Mucosa of descending colon (tissue), 3 donors: ENCODE results near the gene PPP2R5E. TPM values are rescaled to one million over a fixed set of nuclear protein-coding genes. Genes with fewer than 3 reads are reported as not detected.

Source experiments
- ATAC-seq: fragments of 200-7000 bp; cut with Tn5 transposase; one replicate; pipeline ENCODE4 v1.9.1; 2020; ENCODE audit warnings: mild to moderate bottlenecking, moderate library complexity
- DNase-seq, 3 donors: peaks; one replicate each; pipeline ENCODE4 v3.0.0-alpha.2; 2020
- H3K36me3 ChIP-seq: fragments of 200-600 bp; one replicate; pipeline ENCODE4 v1.8.0; 2021; ENCODE audit warnings: low read depth, mild to moderate bottlenecking
- H3K4me1 ChIP-seq: fragments of 200-600 bp; one replicate; pipeline ENCODE4 v1.8.0; 2021; ENCODE audit warnings: low read depth, mild to moderate bottlenecking
- H3K4me3 ChIP-seq: fragments of 200-600 bp; one replicate; pipeline ENCODE4 v1.8.0; 2021; ENCODE audit warnings: mild to moderate bottlenecking
- H3K9me3 ChIP-seq: fragments of 200-600 bp; one replicate; pipeline ENCODE4 v1.8.0; 2021; ENCODE audit warnings: mild to moderate bottlenecking
- intact Hi-C, 2 donors: fragments of 100-400 bp; cut with DNase I in 1 of 2; cut with micrococcal nuclease in 1 of 2; formaldehyde crosslinking; loops; one replicate each; pipeline versions ENCODE4 v1.11.0 to v1.11.1; 2022; cut with DNase I, micrococcal nuclease
- total RNA-seq, 3 donors: library from RNA; stranded (reverse); fragmentation: NEBNext Ultra II Directional in 2 of 3; extraction: Animal tissue kit (Norgen Biotek cat#: 25700) in 2 of 3; gene quantifications; one replicate each; pipeline versions ENCODE4 v1.2.1 to v1.2.4, GENCODE V29; 2021 to 2023
- TF ChIP-seq, protein P1 (sequence below): fragments of 200-600 bp; IDR thresholded peaks from one replicate; pipeline ENCODE4 v1.8.0; 2022; ENCODE audit warnings: antibody characterized with exemption, mild to moderate bottlenecking
- donor health status: DM: no; HTN: no; CAD: no; lungs with moderate emphysema.
- donor health status: DM: no; HTN: no; CAD: no.
- donor health status: DM: no; HTN: yes; CAD: no.

Gene PPP2R5E
- total RNA-seq, 3 donors from 2014 or later, result 45.3 to 54.1 (median 51.6) TPM

DNA sequence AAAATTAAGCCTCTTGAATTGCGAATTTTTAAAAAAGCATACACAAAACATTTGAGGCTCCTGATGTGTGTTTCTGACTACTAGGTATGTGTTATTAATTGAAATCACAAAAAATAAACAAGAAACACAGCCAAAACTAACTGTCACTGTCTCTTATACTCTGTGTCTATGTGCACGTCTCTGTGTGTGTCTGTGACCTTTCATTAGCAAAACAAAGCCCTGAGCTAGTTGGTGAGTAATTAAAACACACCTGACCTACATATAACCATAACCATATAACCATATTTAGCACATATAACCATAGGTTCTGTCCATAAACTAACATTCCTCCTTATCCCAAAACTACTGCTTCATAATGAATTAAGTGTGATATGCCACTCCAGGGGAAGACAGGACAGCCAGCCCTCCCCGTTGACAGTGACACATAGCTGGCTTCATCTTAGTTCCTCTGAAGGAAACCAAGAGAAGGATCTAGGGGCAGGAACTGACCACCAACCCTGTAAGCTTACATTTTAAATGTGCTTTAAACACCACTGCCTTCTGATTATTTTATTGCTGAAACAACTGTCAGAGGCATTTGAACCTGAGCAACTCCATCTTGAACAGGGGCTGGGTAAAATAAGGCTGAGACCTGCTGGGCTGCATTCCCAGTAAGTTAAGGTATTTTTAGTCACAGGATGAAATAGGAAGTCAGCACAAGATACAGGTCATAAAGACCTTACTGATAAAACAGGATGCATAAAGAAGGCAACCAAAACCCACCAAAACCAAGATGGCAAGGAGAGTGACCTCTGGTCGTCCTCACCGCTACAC lies 106.7 kb downstream of the PPP2R5E start:
- TF ChIP-seq, protein P1, sequence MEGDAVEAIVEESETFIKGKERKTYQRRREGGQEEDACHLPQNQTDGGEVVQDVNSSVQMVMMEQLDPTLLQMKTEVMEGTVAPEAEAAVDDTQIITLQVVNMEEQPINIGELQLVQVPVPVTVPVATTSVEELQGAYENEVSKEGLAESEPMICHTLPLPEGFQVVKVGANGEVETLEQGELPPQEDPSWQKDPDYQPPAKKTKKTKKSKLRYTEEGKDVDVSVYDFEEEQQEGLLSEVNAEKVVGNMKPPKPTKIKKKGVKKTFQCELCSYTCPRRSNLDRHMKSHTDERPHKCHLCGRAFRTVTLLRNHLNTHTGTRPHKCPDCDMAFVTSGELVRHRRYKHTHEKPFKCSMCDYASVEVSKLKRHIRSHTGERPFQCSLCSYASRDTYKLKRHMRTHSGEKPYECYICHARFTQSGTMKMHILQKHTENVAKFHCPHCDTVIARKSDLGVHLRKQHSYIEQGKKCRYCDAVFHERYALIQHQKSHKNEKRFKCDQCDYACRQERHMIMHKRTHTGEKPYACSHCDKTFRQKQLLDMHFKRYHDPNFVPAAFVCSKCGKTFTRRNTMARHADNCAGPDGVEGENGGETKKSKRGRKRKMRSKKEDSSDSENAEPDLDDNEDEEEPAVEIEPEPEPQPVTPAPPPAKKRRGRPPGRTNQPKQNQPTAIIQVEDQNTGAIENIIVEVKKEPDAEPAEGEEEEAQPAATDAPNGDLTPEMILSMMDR, result no peak
- Histone ChIP-seq H3K4me1 (peaks cover 34% of the 10 kb centered on the region), H3K4me3 (no peak overlapping the region), H3K9me3 (no peaks in the 10 kb centered on the region), H3K36me3 (no peaks in the 10 kb centered on the region)
- intact Hi-C loops, result no loop called here
- DNase-seq (no peak), ATAC-seq (peak; percentile 52)

DNA sequence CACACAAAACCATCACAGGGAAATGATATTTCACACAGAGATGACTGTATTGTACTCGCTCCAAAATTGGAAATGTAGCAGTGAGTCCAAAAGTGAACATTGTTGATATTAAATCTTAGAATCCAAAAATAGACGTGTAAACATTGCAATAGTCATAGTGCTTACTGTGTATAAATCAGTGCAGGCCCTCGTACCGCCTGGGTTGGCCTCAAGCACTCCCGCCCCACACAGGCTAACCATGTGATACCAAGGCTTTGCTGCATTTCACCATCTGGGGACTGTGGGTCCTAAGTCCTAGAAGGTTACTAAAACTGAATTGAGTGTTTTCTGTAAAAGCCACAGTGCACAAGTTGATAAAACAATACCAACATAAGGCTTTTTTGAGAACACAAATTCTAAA lies 107.3 kb downstream of the PPP2R5E start:
- Histone ChIP-seq H3K9me3 (no peaks in the 10 kb centered on the region), H3K4me1 (peaks cover 34% of the 10 kb centered on the region), H3K4me3 (no peak overlapping the region), H3K36me3 (no peaks in the 10 kb centered on the region)
- peak in 2 of 3 donors; percentile 55 to 61 for DNase-seq
- intact Hi-C loops, result no loop called here
- TF ChIP-seq, protein P1, result no peak
- peak; percentile 61 for ATAC-seq

- DNase-seq (no peak), ATAC-seq (no peak)
- Histone ChIP-seq H3K4me1 (peaks cover 34% of the 10 kb centered on the region), H3K36me3 (no peaks in the 10 kb centered on the region), H3K4me3 (no peak overlapping the region), H3K9me3 (no peaks in the 10 kb centered on the region)
- intact Hi-C loops, result no loop called here
- TF ChIP-seq, protein P1, result no peak
Observed at GRCh38 chr14:63435204-63435603, 108.0 kb downstream of the PPP2R5E start.

DNA sequence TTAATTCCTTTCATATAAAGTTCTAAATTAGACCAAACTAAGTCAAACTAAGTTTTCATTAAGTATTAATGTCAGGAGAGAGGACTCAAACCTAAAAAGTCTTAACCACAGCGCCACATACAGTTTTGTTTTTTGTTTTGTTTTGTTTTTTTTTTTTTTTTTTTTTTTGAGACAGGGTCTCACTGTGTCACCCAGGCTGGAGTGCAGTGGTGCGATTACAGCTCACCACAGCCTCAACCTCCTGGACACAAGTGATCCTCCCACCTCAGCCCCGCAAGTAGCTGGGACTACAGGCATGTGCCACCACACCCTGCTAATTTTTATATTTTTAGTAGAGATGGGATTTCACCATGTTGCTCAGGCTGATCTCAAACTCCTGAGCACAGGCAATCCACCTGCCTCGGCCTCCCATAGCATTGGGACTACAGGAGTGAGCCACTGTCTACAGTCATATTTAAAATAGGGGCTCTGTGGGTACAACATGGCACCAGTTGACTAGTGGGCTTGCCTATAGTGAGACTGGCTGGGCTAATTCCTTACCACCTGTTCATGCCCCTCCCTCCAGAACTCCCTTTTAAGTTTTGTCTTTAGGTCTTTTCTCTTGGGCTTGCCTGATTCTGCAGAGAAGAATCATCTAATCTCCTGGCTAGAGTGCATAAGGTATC lies 110.2 kb downstream of the PPP2R5E start:
- intact Hi-C loops, result no loop called here
- TF ChIP-seq, protein P1, result no peak
- DNase-seq (no peak), ATAC-seq (no peak)
- Histone ChIP-seq H3K36me3 (no peaks in the 10 kb centered on the region), H3K4me1 (peaks cover 18% of the 10 kb centered on the region), H3K9me3 (no peaks in the 10 kb centered on the region), H3K4me3 (no peak overlapping the region)

DNA sequence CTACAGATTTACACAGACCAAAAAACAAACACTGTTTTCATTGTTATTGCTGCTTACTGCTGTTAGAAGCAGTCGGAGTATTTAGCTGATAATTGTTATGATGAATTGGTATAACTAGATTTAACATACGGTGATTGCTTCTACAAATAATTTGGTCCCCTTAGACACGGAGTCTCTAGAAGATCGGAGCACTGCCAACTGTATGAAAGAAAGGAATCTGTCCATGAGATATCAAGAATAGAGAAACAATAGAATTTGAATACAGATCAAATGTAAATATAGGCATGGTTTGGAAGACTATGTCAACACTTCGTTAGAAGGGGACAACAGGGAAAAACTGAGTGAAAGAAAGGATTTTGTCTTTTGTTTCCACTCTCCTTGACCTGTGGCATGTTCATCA lies 110.9 kb downstream of the PPP2R5E start:
- ATAC-seq (no peak), DNase-seq (no peak)
- H3K36me3 ChIP-seq, result no peaks in the 10 kb centered on the region
- H3K9me3 ChIP-seq, result no peaks in the 10 kb centered on the region
- intact Hi-C loops, result no loop called here
- peaks cover 10% of the 10 kb centered on the region for H3K4me1 ChIP-seq
- TF ChIP-seq, protein P1, result no peak
- H3K4me3 ChIP-seq, result no peak overlapping the region
